HepG2 (cell line): ENCODE results near the gene ACER3. TPM values are rescaled to one million over a fixed set of nuclear protein-coding genes. Genes with fewer than 3 reads are reported as not detected.

Experiments used
- ARNT ChIP-seq: fragments of 450-650 bp; IDR thresholded peaks from 2 replicates; pipeline ENCODE4 v1.6.1; 2017
- ATF1 ChIP-seq: IDR thresholded peaks from 2 replicates; pipeline ENCODE4 v1.6.1; 2016; ENCODE audit warnings: mild to moderate bottlenecking, control low read depth
- CHCHD3 ChIP-seq: sonication (generic); formaldehyde crosslinking; IDR thresholded peaks from 2 replicates; pipeline ENCODE4 v1.8.0; 2022; ENCODE audit warnings: mild to moderate bottlenecking, missing genetic modification reagents, moderate library complexity
- CREB1 ChIP-seq, 2 experiments: fragments of 450-650 bp in 1 of 2; IDR thresholded peaks; 2 replicates each; pipeline ENCODE4 v1.6.1; 2016 to 2017; ENCODE audit warnings: control low read depth in 1 of 2, mild to moderate bottlenecking in 1 of 2, missing compliant biosample characterization in 1 of 2, missing genetic modification characterization in 1 of 2
- FLYWCH1 ChIP-seq: sonication (generic); formaldehyde crosslinking; IDR thresholded peaks from 2 replicates; pipeline ENCODE4 v1.8.1; 2023; ENCODE audit warnings: mild to moderate bottlenecking, missing genetic modification reagents
- KLF16 ChIP-seq, 2 experiments: sonication (generic) in 1 of 2; formaldehyde crosslinking in 1 of 2; IDR thresholded peaks; 2 replicates each; pipeline versions ENCODE4 v1.6.1 to v1.8.0; 2016 to 2023; ENCODE audit warnings: missing genetic modification reagents in 2 of 2, missing compliant biosample characterization in 1 of 2
- MEIS2 ChIP-seq: sonication (generic); formaldehyde crosslinking; IDR thresholded peaks from 2 replicates; pipeline ENCODE4 v1.9.0; 2021; ENCODE audit warnings: mild to moderate bottlenecking, missing genetic modification reagents
- NFKBIZ ChIP-seq: IDR thresholded peaks from 2 replicates; pipeline ENCODE4 v1.6.1; 2018; ENCODE audit warnings: missing genetic modification reagents, missing compliant biosample characterization
- SMYD3 ChIP-seq: sonication (generic); formaldehyde crosslinking; IDR thresholded peaks from 2 replicates; pipeline ENCODE4 v1.8.1; 2023; ENCODE audit warnings: mild to moderate bottlenecking, missing genetic modification reagents
- TARDBP ChIP-seq: sonication (generic); formaldehyde crosslinking; IDR thresholded peaks from 2 replicates; pipeline ENCODE4 v1.8.0; 2022; ENCODE audit warnings: mild to moderate bottlenecking, missing genetic modification reagents
- TBX2 ChIP-seq: sonication (generic); formaldehyde crosslinking; IDR thresholded peaks from 2 replicates; pipeline ENCODE4 v1.5.0; 2020; ENCODE audit warnings: missing genetic modification reagents, mild to moderate bottlenecking, borderline replicate concordance
- ZMAT3 ChIP-seq: sonication (generic); formaldehyde crosslinking; conservative IDR thresholded peaks from 2 replicates; pipeline ENCODE4 v1.7.0; 2021; ENCODE audit warnings: missing genetic modification reagents
- ZNF224 ChIP-seq: sonication (generic); formaldehyde crosslinking; IDR thresholded peaks from 2 replicates; pipeline ENCODE4 v1.5.0; 2020; ENCODE audit warnings: mild to moderate bottlenecking, missing genetic modification reagents
- ZNF407 ChIP-seq: sonication (generic); formaldehyde crosslinking; IDR thresholded peaks from one replicate; pipeline ENCODE4 v1.5.1; 2020; ENCODE audit warnings: mild to moderate bottlenecking, missing genetic modification reagents; ENCODE audit errors: not compliant biosample characterization
- ZNF776 ChIP-seq: sonication (generic); formaldehyde crosslinking; IDR thresholded peaks from 2 replicates; pipeline ENCODE4 v1.4.0; 2020; ENCODE audit warnings: mild to moderate bottlenecking, missing genetic modification reagents
- ZSCAN22 ChIP-seq: sonication (generic); formaldehyde crosslinking; IDR thresholded peaks from 2 replicates; pipeline ENCODE4 v1.4.0; 2020; ENCODE audit warnings: mild to moderate bottlenecking, missing genetic modification reagents
- polyA plus RNA-seq, 8 experiments: library from polyadenylated mRNA; depleted of rRNA in 3 of 8; stranded (reverse) in 7 of 8; unstranded in 1 of 8; fragments of >200 nt; fragmentation: Illumina TruSeq in 4 of 8; extraction: Trizol in 4 of 8; gene quantifications; 2 replicates each; pipeline versions ENCODE4 v1.2.1 to v1.2.3, GENCODE V29; 2011 to 2016; ENCODE audit warnings: low read depth in 4 of 8, missing spikeins in 1 of 8, mixed read lengths in 1 of 8; ENCODE audit not compliant: insufficient read depth in 1 of 8
- total RNA-seq, 5 experiments: library from RNA; depleted of rRNA; stranded (reverse); fragments of >200 nt; fragmentation: Illumina TruSeq; extraction: Trizol; gene quantifications; 2 replicates each; pipeline ENCODE4 v1.2.3, GENCODE V29; 2016; ENCODE audit warnings: low read depth in 1 of 5
- TF ChIP-seq, protein P1 (sequence below): sonication (generic); formaldehyde crosslinking; IDR thresholded peaks from 2 replicates; pipeline ENCODE4 v1.9.0; 2021; ENCODE audit warnings: missing genetic modification reagents, borderline replicate concordance

Gene ACER3
- total and polyA plus RNA-seq, 2 of the 13 experiments (the other 11 are each of a cell fraction or from before 2014, with no cell fraction given), result 6.0 to 9.8 TPM

- TF ChIP-seq TARDBP, result peak; percentile 65; the same call in 1 of the 2 replicates
- no peak for TF ChIP-seq NFKBIZ (CRISPR knock-in tag)
- TF ChIP-seq ARNT, result no peak
- TF ChIP-seq ZNF776 (CRISPR knock-in tag), result no peak
- TF ChIP-seq ATF1, result peak; percentile 67
- TF ChIP-seq TBX2, result peak; percentile 82; the same call in 1 of the 2 replicates
- TF ChIP-seq, protein P1, sequence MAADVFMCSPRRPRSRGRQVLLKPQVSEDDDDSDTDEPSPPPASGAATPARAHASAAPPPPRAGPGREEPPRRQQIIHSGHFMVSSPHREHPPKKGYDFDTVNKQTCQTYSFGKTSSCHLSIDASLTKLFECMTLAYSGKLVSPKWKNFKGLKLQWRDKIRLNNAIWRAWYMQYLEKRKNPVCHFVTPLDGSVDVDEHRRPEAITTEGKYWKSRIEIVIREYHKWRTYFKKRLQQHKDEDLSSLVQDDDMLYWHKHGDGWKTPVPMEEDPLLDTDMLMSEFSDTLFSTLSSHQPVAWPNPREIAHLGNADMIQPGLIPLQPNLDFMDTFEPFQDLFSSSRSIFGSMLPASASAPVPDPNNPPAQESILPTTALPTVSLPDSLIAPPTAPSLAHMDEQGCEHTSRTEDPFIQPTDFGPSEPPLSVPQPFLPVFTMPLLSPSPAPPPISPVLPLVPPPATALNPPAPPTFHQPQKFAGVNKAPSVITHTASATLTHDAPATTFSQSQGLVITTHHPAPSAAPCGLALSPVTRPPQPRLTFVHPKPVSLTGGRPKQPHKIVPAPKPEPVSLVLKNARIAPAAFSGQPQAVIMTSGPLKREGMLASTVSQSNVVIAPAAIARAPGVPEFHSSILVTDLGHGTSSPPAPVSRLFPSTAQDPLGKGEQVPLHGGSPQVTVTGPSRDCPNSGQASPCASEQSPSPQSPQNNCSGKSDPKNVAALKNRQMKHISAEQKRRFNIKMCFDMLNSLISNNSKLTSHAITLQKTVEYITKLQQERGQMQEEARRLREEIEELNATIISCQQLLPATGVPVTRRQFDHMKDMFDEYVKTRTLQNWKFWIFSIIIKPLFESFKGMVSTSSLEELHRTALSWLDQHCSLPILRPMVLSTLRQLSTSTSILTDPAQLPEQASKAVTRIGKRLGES, result no peak
- TF ChIP-seq CREB1 (IDR thresholded peaks at IDR 0.05), result no peak
- peak; percentile 62 for TF ChIP-seq CREB1 (CRISPR knock-in tag; IDR thresholded peaks at IDR 0.05)
- TF ChIP-seq MEIS2 (CRISPR knock-in tag), result no peak
- TF ChIP-seq ZNF224, result no peak
- TF ChIP-seq FLYWCH1 (CRISPR knock-in tag), result no peak
- no peak for TF ChIP-seq SMYD3
- TF ChIP-seq ZNF407 (CRISPR knock-in tag), result no peak
- no peak for TF ChIP-seq ZSCAN22 (CRISPR knock-in tag)
- 0 out of 2 replicates have a peak, but pooled peaks have one; percentile 31 for TF ChIP-seq ZMAT3 (CRISPR knock-in tag)
- TF ChIP-seq CHCHD3, result no peak
- 0 out of 4 replicates have a peak, but pooled peaks of 1 of the 2 experiments have one; percentile 17 for TF ChIP-seq KLF16 (CRISPR knock-in tag; IDR thresholded peaks at IDR 0.05)
Observed at GRCh38 chr11:76962583-76963416, 102.1 kb downstream of the ACER3 start (continued).
